ENCODE data around the gene ZNF138. TPM values are rescaled to one million over a fixed set of nuclear protein-coding genes. Genes with fewer than 3 reads are reported as not detected.
"Not testable (repeated sequence)": the region's sequence is repeated elsewhere in the genome, so short reads cannot be mapped to it uniquely, and the experiment has no call there.

The ZNF138 gene
- total and polyA plus RNA-seq, 2 donors, result 11.4 to 13.2 TPM

- Histone ChIP-seq H3K36me3 (ENCODE audit: control insufficient read depth in 2 of 2, insufficient read depth in 2 of 2, low read length in 1 of 2) (peaks cover 3 to 7% of the 10 kb centered on the region in 2 donors), H3K27me3 (ENCODE audit: control insufficient read depth in 2 of 2, insufficient read depth in 1 of 2, low read length in 1 of 2) (no peaks in the 10 kb centered on the region), H3K9me3 (ENCODE audit: control insufficient read depth in 2 of 2, insufficient read depth in 1 of 2, low read length in 1 of 2) (no peaks in the 10 kb centered on the region), H3K4me3 (ENCODE audit: low read length in 2 of 2) (no peak overlapping the region), H3K27ac (ENCODE audit: low read depth in 1 of 2, low read length in 1 of 2) (no peak overlapping the region), H3K4me1 (ENCODE audit: control insufficient read depth in 2 of 2, insufficient read depth in 2 of 2, low read length in 2 of 2) (no peaks in the 10 kb centered on the region)
- DNase-seq (ENCODE audit: low read depth in 6 of 9, low spot score in 9 of 9), result no peak
These were observed 17.5 kb downstream of the ZNF138 start for GRCh38 chr7:64811767-64812166.

GRCh38 chr7:64830926-64831325 lies 36.7 kb downstream of the ZNF138 start:
- Histone ChIP-seq H3K27me3 (ENCODE audit: control insufficient read depth in 2 of 2, insufficient read depth in 1 of 2, low read length in 1 of 2) (no peaks in the 10 kb centered on the region), H3K4me1 (ENCODE audit: control insufficient read depth in 2 of 2, insufficient read depth in 2 of 2, low read length in 2 of 2) (no peaks in the 10 kb centered on the region), H3K27ac (ENCODE audit: low read depth in 1 of 2, low read length in 1 of 2) (no peak overlapping the region), H3K9me3 (ENCODE audit: control insufficient read depth in 2 of 2, insufficient read depth in 1 of 2, low read length in 1 of 2) (no peaks in the 10 kb centered on the region), H3K36me3 (ENCODE audit: control insufficient read depth in 2 of 2, insufficient read depth in 2 of 2, low read length in 1 of 2) (peaks cover 0 to 4% of the 10 kb centered on the region in 2 donors), H3K4me3 (ENCODE audit: low read length in 2 of 2) (no peak overlapping the region)
- no peak for DNase-seq (ENCODE audit: low read depth in 6 of 9, low spot score in 9 of 9)
- 100% methylated on average over 1 of the region's 1 CpG for WGBS

- no peak for DNase-seq (ENCODE audit: low read depth in 6 of 9, low spot score in 9 of 9)
- no peaks in the 10 kb centered on the region for H3K4me1 ChIP-seq (ENCODE audit: control insufficient read depth in 2 of 2, insufficient read depth in 2 of 2, low read length in 2 of 2)
- H3K36me3 ChIP-seq (ENCODE audit: control insufficient read depth in 2 of 2, insufficient read depth in 2 of 2, low read length in 1 of 2), result peaks cover 0 to 4% of the 10 kb centered on the region in 2 donors
- H3K4me3 ChIP-seq (ENCODE audit: low read length in 2 of 2), result no peak overlapping the region
- H3K9me3 ChIP-seq (ENCODE audit: control insufficient read depth in 2 of 2, insufficient read depth in 1 of 2, low read length in 1 of 2), result peaks cover 0 to 3% of the 10 kb centered on the region in 2 donors
- no peak overlapping the region for H3K27ac ChIP-seq (ENCODE audit: low read depth in 1 of 2, low read length in 1 of 2)
- WGBS, result 98% methylated on average over 4 of the region's 4 CpGs
- H3K27me3 ChIP-seq (ENCODE audit: control insufficient read depth in 2 of 2, insufficient read depth in 1 of 2, low read length in 1 of 2), result no peaks in the 10 kb centered on the region
These were observed 37.9 kb downstream of the ZNF138 start for GRCh38 chr7:64832136-64832535.

- H3K27ac ChIP-seq (ENCODE audit: low read depth in 1 of 2, low read length in 1 of 2), result no peak overlapping the region
- H3K36me3 ChIP-seq (ENCODE audit: control insufficient read depth in 2 of 2, insufficient read depth in 2 of 2, low read length in 1 of 2), result peaks cover 0 to 4% of the 10 kb centered on the region in 2 donors
- peaks cover 0 to 21% of the 10 kb centered on the region in 2 donors for H3K9me3 ChIP-seq (ENCODE audit: control insufficient read depth in 2 of 2, insufficient read depth in 1 of 2, low read length in 1 of 2)
- DNase-seq (ENCODE audit: low read depth in 6 of 9, low spot score in 9 of 9), result no peak
- no peaks in the 10 kb centered on the region for H3K27me3 ChIP-seq (ENCODE audit: control insufficient read depth in 2 of 2, insufficient read depth in 1 of 2, low read length in 1 of 2)
- no peaks in the 10 kb centered on the region for H3K4me1 ChIP-seq (ENCODE audit: control insufficient read depth in 2 of 2, insufficient read depth in 2 of 2, low read length in 2 of 2)
- WGBS, result 89% methylated on average over 16 of the region's 16 CpGs
- no peak overlapping the region for H3K4me3 ChIP-seq (ENCODE audit: low read length in 2 of 2)
These were observed 40.8 kb downstream of the ZNF138 start for GRCh38 chr7:64834989-64835388.

GRCh38 chr7:64835856-64836255 lies 41.6 kb downstream of the ZNF138 start:
- DNase-seq (ENCODE audit: low read depth in 6 of 9, low spot score in 9 of 9); H3K27me3 ChIP-seq (ENCODE audit: control insufficient read depth in 2 of 2, insufficient read depth in 1 of 2, low read length in 1 of 2); H3K4me3 ChIP-seq (ENCODE audit: low read length in 2 of 2); H3K4me1 ChIP-seq (ENCODE audit: control insufficient read depth in 2 of 2, insufficient read depth in 2 of 2, low read length in 2 of 2); H3K36me3 ChIP-seq (ENCODE audit: control insufficient read depth in 2 of 2, insufficient read depth in 2 of 2, low read length in 1 of 2); H3K27ac ChIP-seq (ENCODE audit: low read depth in 1 of 2, low read length in 1 of 2): not testable (repeated sequence)
- WGBS, result 91% methylated on average over 8 of the region's 8 CpGs
- peaks cover 0 to 21% of the 10 kb centered on the region in 2 donors for H3K9me3 ChIP-seq (ENCODE audit: control insufficient read depth in 2 of 2, insufficient read depth in 1 of 2, low read length in 1 of 2)

- not testable (repeated sequence) for H3K4me1 ChIP-seq (ENCODE audit: control insufficient read depth in 2 of 2, insufficient read depth in 2 of 2, low read length in 2 of 2); H3K27me3 ChIP-seq (ENCODE audit: control insufficient read depth in 2 of 2, insufficient read depth in 1 of 2, low read length in 1 of 2); H3K27ac ChIP-seq (ENCODE audit: low read depth in 1 of 2, low read length in 1 of 2); H3K36me3 ChIP-seq (ENCODE audit: control insufficient read depth in 2 of 2, insufficient read depth in 2 of 2, low read length in 1 of 2); H3K4me3 ChIP-seq (ENCODE audit: low read length in 2 of 2); DNase-seq (ENCODE audit: low read depth in 6 of 9, low spot score in 9 of 9)
- peaks cover 0 to 21% of the 10 kb centered on the region in 2 donors for H3K9me3 ChIP-seq (ENCODE audit: control insufficient read depth in 2 of 2, insufficient read depth in 1 of 2, low read length in 1 of 2)
- 90% methylated on average over 17 of the region's 17 CpGs for WGBS
These were observed 43.8 kb downstream of the ZNF138 start for GRCh38 chr7:64838051-64838450.

GRCh38 chr7:64838691-64839090 lies 44.5 kb downstream of the ZNF138 start:
- Histone ChIP-seq H3K4me3 (ENCODE audit: low read length in 2 of 2) (no peak overlapping the region), H3K4me1 (ENCODE audit: control insufficient read depth in 2 of 2, insufficient read depth in 2 of 2, low read length in 2 of 2) (no peaks in the 10 kb centered on the region), H3K9me3 (ENCODE audit: control insufficient read depth in 2 of 2, insufficient read depth in 1 of 2, low read length in 1 of 2) (peaks cover 0 to 21% of the 10 kb centered on the region in 2 donors), H3K27ac (ENCODE audit: low read depth in 1 of 2, low read length in 1 of 2) (no peak overlapping the region), H3K27me3 (ENCODE audit: control insufficient read depth in 2 of 2, insufficient read depth in 1 of 2, low read length in 1 of 2) (no peaks in the 10 kb centered on the region), H3K36me3 (ENCODE audit: control insufficient read depth in 2 of 2, insufficient read depth in 2 of 2, low read length in 1 of 2) (no peaks in the 10 kb centered on the region)
- DNase-seq (ENCODE audit: low read depth in 6 of 9, low spot score in 9 of 9), result no peak
- 86% methylated on average over 14 of the region's 14 CpGs for WGBS

- no peak overlapping the region for H3K27ac ChIP-seq (ENCODE audit: low read depth in 1 of 2, low read length in 1 of 2)
- no peak for DNase-seq (ENCODE audit: low read depth in 6 of 9, low spot score in 9 of 9)
- H3K27me3 ChIP-seq (ENCODE audit: control insufficient read depth in 2 of 2, insufficient read depth in 1 of 2, low read length in 1 of 2), result no peaks in the 10 kb centered on the region
- WGBS, result over 99% methylated on average over 16 of the region's 16 CpGs
- H3K4me1 ChIP-seq (ENCODE audit: control insufficient read depth in 2 of 2, insufficient read depth in 2 of 2, low read length in 2 of 2), result no peaks in the 10 kb centered on the region
- peaks cover 0 to 21% of the 10 kb centered on the region in 2 donors for H3K9me3 ChIP-seq (ENCODE audit: control insufficient read depth in 2 of 2, insufficient read depth in 1 of 2, low read length in 1 of 2)
- no peak overlapping the region for H3K4me3 ChIP-seq (ENCODE audit: low read length in 2 of 2)
- H3K36me3 ChIP-seq (ENCODE audit: control insufficient read depth in 2 of 2, insufficient read depth in 2 of 2, low read length in 1 of 2), result no peaks in the 10 kb centered on the region
These were observed 45.7 kb downstream of the ZNF138 start for GRCh38 chr7:64839910-64840309.

- H3K27ac ChIP-seq (ENCODE audit: low read depth in 1 of 2, low read length in 1 of 2), result no peak overlapping the region
- WGBS, result 87% methylated on average over 5 of the region's 5 CpGs
- H3K9me3 ChIP-seq (ENCODE audit: control insufficient read depth in 2 of 2, insufficient read depth in 1 of 2, low read length in 1 of 2), result peaks cover 0 to 6% of the 10 kb centered on the region in 2 donors
- no peak overlapping the region for H3K4me3 ChIP-seq (ENCODE audit: low read length in 2 of 2)
- no peaks in the 10 kb centered on the region for H3K27me3 ChIP-seq (ENCODE audit: control insufficient read depth in 2 of 2, insufficient read depth in 1 of 2, low read length in 1 of 2)
- no peak for DNase-seq (ENCODE audit: low read depth in 6 of 9, low spot score in 9 of 9)
- H3K36me3 ChIP-seq (ENCODE audit: control insufficient read depth in 2 of 2, insufficient read depth in 2 of 2, low read length in 1 of 2), result no peaks in the 10 kb centered on the region
- H3K4me1 ChIP-seq (ENCODE audit: control insufficient read depth in 2 of 2, insufficient read depth in 2 of 2, low read length in 2 of 2), result no peaks in the 10 kb centered on the region
These were observed 55.2 kb downstream of the ZNF138 start for GRCh38 chr7:64849250-64849923.
